ENCODE measurements around the gene WWC2.

Gene WWC2

DNA sequence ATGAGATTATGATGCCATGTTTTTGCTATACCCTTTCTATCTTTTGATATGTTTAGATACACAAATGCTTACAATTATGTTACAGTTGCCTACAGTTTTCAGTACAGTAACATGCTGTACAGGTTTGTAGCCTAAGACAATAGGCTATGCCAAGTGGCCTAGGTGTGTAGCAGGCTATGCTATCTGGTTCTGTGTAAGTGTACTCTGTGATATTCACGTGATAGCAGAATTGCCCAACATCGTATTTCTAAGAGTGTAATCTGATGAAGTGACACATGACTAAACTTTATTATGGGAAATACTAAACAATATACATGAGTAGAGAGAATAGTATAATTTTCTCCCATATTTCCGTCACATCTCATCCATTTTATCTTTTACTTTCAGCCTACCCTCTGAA is 124.0 kb downstream of the WWC2 start:
- no peaks in the 10 kb centered on the region for H3K27me3 ChIP-seq (ENCODE audit: control insufficient read depth, low read length)
- H3K9me2 ChIP-seq (replicated peaks; ENCODE audit: control insufficient read depth, low read length), result no peaks in the 10 kb centered on the region
- no peaks in the 10 kb centered on the region for H4K20me1 ChIP-seq (ENCODE audit: control insufficient read depth, insufficient read depth, low read depth, low read length)
- H3F3A ChIP-seq (ENCODE audit: control insufficient read depth, insufficient read depth), result no peaks in the 10 kb centered on the region
- no peak for TF ChIP-seq EZH2phosphoT487 (IDR thresholded peaks at IDR 0.05; ENCODE audit: borderline replicate concordance, low read length)
- TF ChIP-seq, protein P1, sequence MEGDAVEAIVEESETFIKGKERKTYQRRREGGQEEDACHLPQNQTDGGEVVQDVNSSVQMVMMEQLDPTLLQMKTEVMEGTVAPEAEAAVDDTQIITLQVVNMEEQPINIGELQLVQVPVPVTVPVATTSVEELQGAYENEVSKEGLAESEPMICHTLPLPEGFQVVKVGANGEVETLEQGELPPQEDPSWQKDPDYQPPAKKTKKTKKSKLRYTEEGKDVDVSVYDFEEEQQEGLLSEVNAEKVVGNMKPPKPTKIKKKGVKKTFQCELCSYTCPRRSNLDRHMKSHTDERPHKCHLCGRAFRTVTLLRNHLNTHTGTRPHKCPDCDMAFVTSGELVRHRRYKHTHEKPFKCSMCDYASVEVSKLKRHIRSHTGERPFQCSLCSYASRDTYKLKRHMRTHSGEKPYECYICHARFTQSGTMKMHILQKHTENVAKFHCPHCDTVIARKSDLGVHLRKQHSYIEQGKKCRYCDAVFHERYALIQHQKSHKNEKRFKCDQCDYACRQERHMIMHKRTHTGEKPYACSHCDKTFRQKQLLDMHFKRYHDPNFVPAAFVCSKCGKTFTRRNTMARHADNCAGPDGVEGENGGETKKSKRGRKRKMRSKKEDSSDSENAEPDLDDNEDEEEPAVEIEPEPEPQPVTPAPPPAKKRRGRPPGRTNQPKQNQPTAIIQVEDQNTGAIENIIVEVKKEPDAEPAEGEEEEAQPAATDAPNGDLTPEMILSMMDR (IDR thresholded peaks at IDR 0.05; ENCODE audit: low read depth, low read length, poor library complexity, severe bottlenecking), result no peak
- H3K4me1 ChIP-seq (ENCODE audit: control insufficient read depth, low read length), result no peaks in the 10 kb centered on the region
- no peak overlapping the region for H3K27ac ChIP-seq (ENCODE audit: low read depth, low read length)
- no peaks in the 10 kb centered on the region for H3K79me2 ChIP-seq (ENCODE audit: control insufficient read depth, low read length)
- no peak overlapping the region for H3K4me2 ChIP-seq (ENCODE audit: low read length)
- no peak overlapping the region for H3K4me3 ChIP-seq (ENCODE audit: low read length)
- H3K9me3 ChIP-seq (ENCODE audit: control insufficient read depth, insufficient read depth, low read length), result no peaks in the 10 kb centered on the region
- no peaks in the 10 kb centered on the region for H3K36me3 ChIP-seq (ENCODE audit: control insufficient read depth, low read length)

DNA sequence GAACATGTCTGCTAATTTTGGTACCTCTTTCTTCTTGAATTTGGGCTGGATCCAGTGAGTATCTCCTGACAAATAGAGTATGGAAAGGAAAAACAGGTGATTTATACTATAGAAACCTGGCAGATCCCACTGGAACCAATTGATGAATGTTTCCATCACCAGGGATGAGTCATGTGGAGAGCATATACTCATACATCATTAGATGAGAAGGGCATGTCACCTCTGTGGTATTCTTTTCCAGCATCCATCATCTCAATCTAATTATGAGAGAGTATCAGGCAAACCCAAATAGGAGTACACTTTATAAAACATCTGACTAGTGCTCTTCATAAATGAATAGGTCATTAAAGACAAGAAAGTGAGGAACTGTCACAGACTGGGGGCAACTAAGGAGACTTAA is 130.3 kb downstream of the WWC2 start:
- Histone ChIP-seq H3K27me3 (ENCODE audit: control insufficient read depth, low read length) (no peaks in the 10 kb centered on the region), H3K4me1 (ENCODE audit: control insufficient read depth, low read length) (no peaks in the 10 kb centered on the region), H3F3A (ENCODE audit: control insufficient read depth, insufficient read depth) (no peaks in the 10 kb centered on the region), H3K9me2 (replicated peaks; ENCODE audit: control insufficient read depth, low read length) (no peaks in the 10 kb centered on the region), H3K4me3 (ENCODE audit: low read length) (no peak overlapping the region), H3K4me2 (ENCODE audit: low read length) (no peak overlapping the region), H3K27ac (ENCODE audit: low read depth, low read length) (no peak overlapping the region), H3K36me3 (ENCODE audit: control insufficient read depth, low read length) (no peaks in the 10 kb centered on the region), H4K20me1 (ENCODE audit: control insufficient read depth, insufficient read depth, low read depth, low read length) (no peaks in the 10 kb centered on the region), H3K79me2 (ENCODE audit: control insufficient read depth, low read length) (no peaks in the 10 kb centered on the region), H3K9me3 (ENCODE audit: control insufficient read depth, insufficient read depth, low read length) (no peaks in the 10 kb centered on the region)
- TF ChIP-seq EZH2phosphoT487 (IDR thresholded peaks at IDR 0.05; ENCODE audit: borderline replicate concordance, low read length), result no peak
- TF ChIP-seq, protein P1 (IDR thresholded peaks at IDR 0.05; ENCODE audit: low read depth, low read length, poor library complexity, severe bottlenecking), result no peak

DNA sequence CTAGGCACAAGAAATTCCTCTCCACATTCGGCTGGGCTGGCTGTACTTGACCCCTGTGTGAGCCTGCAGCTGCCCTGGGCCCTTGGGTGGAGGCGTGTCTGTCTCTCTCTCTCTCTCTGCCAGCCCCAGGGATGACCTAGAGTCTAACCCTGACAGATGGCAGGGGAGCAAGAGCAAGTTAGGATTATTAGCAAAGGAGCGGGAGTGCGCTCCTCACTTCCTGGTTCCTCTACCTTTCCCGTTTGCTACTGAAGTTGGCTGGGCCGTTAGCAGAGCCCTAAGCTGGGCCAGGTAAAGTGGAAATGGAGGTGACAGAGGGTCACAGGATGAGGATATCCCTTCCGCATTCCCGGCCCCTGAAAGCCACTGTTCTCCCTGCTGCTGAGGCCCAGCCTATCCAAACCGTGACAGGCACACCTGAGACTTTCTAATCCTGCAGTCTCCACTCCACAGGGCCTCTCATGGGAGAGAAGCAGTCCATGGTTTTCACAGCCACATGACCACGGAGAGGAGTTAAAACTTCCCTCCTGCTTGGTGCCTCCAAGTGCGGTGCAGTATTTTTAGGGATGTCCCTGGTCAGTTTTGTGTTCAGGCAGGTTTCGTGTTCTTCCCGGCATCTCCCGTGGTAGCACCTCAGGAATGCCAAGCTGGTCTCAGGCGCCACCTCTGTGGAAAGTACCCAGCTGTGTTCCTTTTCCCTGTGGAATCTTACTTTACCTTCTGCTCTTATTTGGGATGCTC is 141.7 kb downstream of the WWC2 start:
- H3K36me3 ChIP-seq (ENCODE audit: control insufficient read depth, low read length), result no peaks in the 10 kb centered on the region
- no peak for TF ChIP-seq EZH2phosphoT487 (IDR thresholded peaks at IDR 0.05; ENCODE audit: borderline replicate concordance, low read length)
- TF ChIP-seq, protein P1 (IDR thresholded peaks at IDR 0.05; ENCODE audit: low read depth, low read length, poor library complexity, severe bottlenecking), result no peak
- no peaks in the 10 kb centered on the region for H3K9me3 ChIP-seq (ENCODE audit: control insufficient read depth, insufficient read depth, low read length)
- no peaks in the 10 kb centered on the region for H4K20me1 ChIP-seq (ENCODE audit: control insufficient read depth, insufficient read depth, low read depth, low read length)
- H3F3A ChIP-seq (ENCODE audit: control insufficient read depth, insufficient read depth), result no peaks in the 10 kb centered on the region
- no peaks in the 10 kb centered on the region for H3K79me2 ChIP-seq (ENCODE audit: control insufficient read depth, low read length)
- no peak overlapping the region for H3K27ac ChIP-seq (ENCODE audit: low read depth, low read length)
- no peak overlapping the region for H3K4me2 ChIP-seq (ENCODE audit: low read length)
- H3K9me2 ChIP-seq (replicated peaks; ENCODE audit: control insufficient read depth, low read length), result no peaks in the 10 kb centered on the region
- H3K4me1 ChIP-seq (ENCODE audit: control insufficient read depth, low read length), result no peaks in the 10 kb centered on the region
- H3K4me3 ChIP-seq (ENCODE audit: low read length), result no peak overlapping the region
- H3K27me3 ChIP-seq (ENCODE audit: control insufficient read depth, low read length), result no peaks in the 10 kb centered on the region

Measured in DOHH2 (cell line).